K562 (cell line): ENCODE data around the gene CHERP. TPM values are rescaled to one million over a fixed set of nuclear protein-coding genes. Genes with fewer than 3 reads are reported as not detected.

Source experiments
- ATF1 ChIP-seq, 2 experiments: fragments of 450-650 bp in 1 of 2; IDR thresholded peaks; 2 replicates each; pipeline ENCODE4 v1.6.1; 2016; ENCODE audit warnings: missing compliant biosample characterization in 1 of 2, missing genetic modification characterization in 1 of 2
- BRD4 ChIP-seq: fragments of 200-600 bp; sonication (generic); IDR thresholded peaks from 2 replicates; pipeline ENCODE4 v1.6.1; 2017; ENCODE audit warnings: inconsistent platforms
- CBX2 ChIP-seq: fragments of 200-600 bp; sonication (generic); IDR thresholded peaks from one replicate; pipeline ENCODE4 v1.6.1; 2012; ENCODE audit warnings: mild to moderate bottlenecking, low read length, inconsistent platforms; ENCODE audit not compliant: insufficient read depth, poor library complexity, severe bottlenecking
- CCNT2 ChIP-seq: IDR thresholded peaks from 2 replicates; pipeline ENCODE4 v1.6.1; 2011; ENCODE audit warnings: borderline replicate concordance, low read depth, mild to moderate bottlenecking, moderate library complexity, mixed read lengths, low read length; ENCODE audit not compliant: insufficient read length; ENCODE audit errors: extremely low read depth
- ETV1 ChIP-seq: fragments of 450-650 bp; conservative IDR thresholded peaks from 2 replicates; pipeline ENCODE4 v1.6.1; 2016; ENCODE audit warnings: missing genetic modification characterization, control low read depth, low read depth, missing compliant biosample characterization
- MGA ChIP-seq: fragments of 450-650 bp; IDR thresholded peaks from 2 replicates; pipeline ENCODE4 v1.6.1; 2016; ENCODE audit warnings: mild to moderate bottlenecking, moderate library complexity
- NR2C1 ChIP-seq, 2 experiments: fragments of 450-650 bp; IDR thresholded peaks; 2 replicates each; pipeline ENCODE4 v1.6.1; 2017; ENCODE audit warnings: mild to moderate bottlenecking in 2 of 2, antibody characterized with exemption in 1 of 2, inconsistent platforms in 1 of 2, missing compliant biosample characterization in 1 of 2, missing genetic modification characterization in 1 of 2
- NR2F6 ChIP-seq: fragments of 450-650 bp; formaldehyde crosslinking; IDR thresholded peaks from 2 replicates; pipeline ENCODE4 v1.4.0; 2020; ENCODE audit warnings: mild to moderate bottlenecking
- PTTG1 ChIP-seq: fragments of 450-650 bp; IDR thresholded peaks from 2 replicates; pipeline ENCODE4 v1.6.1; 2016; ENCODE audit warnings: low read depth, mild to moderate bottlenecking, missing genetic modification characterization, missing compliant biosample characterization
- RBFOX2 ChIP-seq: fragments of 200-400 bp; formaldehyde crosslinking; IDR thresholded peaks from 2 replicates; pipeline ENCODE4 v1.6.1; 2017; ENCODE audit warnings: low read depth, mild to moderate bottlenecking, low read length, moderate library complexity
- TAF7 ChIP-seq: fragments of 450-650 bp; IDR thresholded peaks from 2 replicates; pipeline ENCODE4 v1.6.1; 2016; ENCODE audit warnings: missing genetic modification characterization, missing compliant biosample characterization
- TRIM28 ChIP-seq: fragments of 450-650 bp; IDR thresholded peaks from 2 replicates; pipeline ENCODE4 v1.6.1; 2017
- ZBTB26 ChIP-seq: fragments of 450-650 bp; formaldehyde crosslinking; IDR thresholded peaks from 2 replicates; pipeline ENCODE4 v1.4.0; 2022; ENCODE audit warnings: missing genetic modification characterization
- ZFX ChIP-seq: sonication (generic); formaldehyde crosslinking; IDR thresholded peaks from 2 replicates; pipeline ENCODE4 v1.8.0; 2022; ENCODE audit warnings: mild to moderate bottlenecking, missing genetic modification reagents, moderate library complexity
- ZNF311 ChIP-seq: fragments of 250-450 bp; sonication (Bioruptor Pico); IDR thresholded peaks from 2 replicates; pipeline ENCODE4 v1.4.0; 2020; ENCODE audit warnings: mild to moderate bottlenecking, moderate library complexity
- polyA plus RNA-seq, 8 experiments: library from polyadenylated mRNA; depleted of rRNA in 4 of 8; stranded (reverse) in 5 of 8; unstranded in 3 of 8; fragments of >200 nt; fragmentation: Nextera tagmentation in 2 of 8; fragmentation: Illumina TruSeq in 1 of 8; extraction: Ambion mirVana in 2 of 8; extraction: Trizol in 1 of 8; gene quantifications; 2 replicates each; pipeline versions ENCODE4 v1.2.1 to v1.2.3, GENCODE V29; 2011 to 2014; ENCODE audit warnings: inconsistent platforms in 1 of 8, missing spikeins in 1 of 8
- total RNA-seq, 7 experiments: library from RNA; depleted of rRNA in 6 of 7; stranded (reverse); fragments of >200 nt in 6 of 7; fragmentation: Illumina TruSeq in 2 of 7; extraction: Trizol in 2 of 7; gene quantifications; 2 replicates each; pipeline versions ENCODE4 v1.2.1 to v1.2.3, GENCODE V29; 2011 to 2021; ENCODE audit warnings: low replicate concordance in 1 of 7

Gene CHERP
- total and polyA plus RNA-seq, 9 of the 15 experiments (the other 6 are each of a cell fraction or from before 2014, with no cell fraction given): 0.60 to 85.1 (median 7.8) TPM

- no peak for TF ChIP-seq CCNT2
- TF ChIP-seq NR2F6 (CRISPR knock-in tag): no peak
- TF ChIP-seq TRIM28: no peak
- TF ChIP-seq ATF1 (CRISPR knock-in tag; IDR thresholded peaks at IDR 0.05): no peak
- peak; percentile 88 for TF ChIP-seq ATF1 (tag; IDR thresholded peaks at IDR 0.05)
- peak; percentile 99 for TF ChIP-seq ETV1 (tag)
- TF ChIP-seq TAF7 (tag): no peak
- TF ChIP-seq NR2C1 (IDR thresholded peaks at IDR 0.05): peak; percentile 95
- peak; percentile 97 for TF ChIP-seq NR2C1 (tag; IDR thresholded peaks at IDR 0.05)
- no peak for TF ChIP-seq BRD4
- no peak for TF ChIP-seq CBX2
- 0 out of 2 replicates have a peak, but pooled peaks have one; percentile 65 for TF ChIP-seq ZBTB26 (CRISPR knock-in tag)
- TF ChIP-seq PTTG1: no peak
- 0 out of 2 replicates have a peak, but pooled peaks have one; percentile 38 for TF ChIP-seq ZNF311 (CRISPR knock-in tag)
- peak; percentile 55; the same call in 1 of the 2 replicates for TF ChIP-seq MGA
- TF ChIP-seq ZFX: peak; percentile 77
- peak; percentile 91 for TF ChIP-seq RBFOX2
Measured at GRCh38 chr19:16495982-16496612, 46.1 kb downstream of the CHERP start, which contains the start of the genes C19orf44 and CALR3 (continued).
